ENCODE data around the gene MYRIP.

Gene MYRIP

GRCh38 chr3:40166997-40167396, 357.6 kb downstream of the MYRIP start:
- Histone ChIP-seq H3K27me3 (replicated peaks) (no peaks in the 10 kb centered on the region), H3K4me3 (ENCODE audit: low read depth, low read length) (no peak overlapping the region), H3K27ac (no peak overlapping the region), H3K36me3 (replicated peaks) (no peaks in the 10 kb centered on the region)
- no peak for TF ChIP-seq CTCF (IDR thresholded peaks at IDR 0.05; ENCODE audit: low read depth, low read length, missing control alignments)
- DNase-seq, result no peak
- in situ Hi-C loops (cut with HindIII; ENCODE audit: low pct_ligation_motif_present, low sequenced_read_pairs), result no loop called here

GRCh38 chr3:40167958-40168357, 358.5 kb downstream of the MYRIP start:
- Histone ChIP-seq H3K36me3 (replicated peaks) (no peaks in the 10 kb centered on the region), H3K27ac (no peak overlapping the region), H3K4me3 (ENCODE audit: low read depth, low read length) (no peak overlapping the region), H3K27me3 (replicated peaks) (no peaks in the 10 kb centered on the region)
- in situ Hi-C loops (cut with HindIII; ENCODE audit: low pct_ligation_motif_present, low sequenced_read_pairs), result no loop called here
- DNase-seq, result no peak
- no peak for TF ChIP-seq CTCF (IDR thresholded peaks at IDR 0.05; ENCODE audit: low read depth, low read length, missing control alignments)

GRCh38 chr3:40169983-40170382, 360.6 kb downstream of the MYRIP start:
- no peak overlapping the region for H3K4me3 ChIP-seq (ENCODE audit: low read depth, low read length)
- in situ Hi-C loops (cut with HindIII; ENCODE audit: low pct_ligation_motif_present, low sequenced_read_pairs), result no loop called here
- no peaks in the 10 kb centered on the region for H3K27me3 ChIP-seq (replicated peaks)
- no peaks in the 10 kb centered on the region for H3K36me3 ChIP-seq (replicated peaks)
- H3K27ac ChIP-seq, result no peak overlapping the region
- TF ChIP-seq CTCF (IDR thresholded peaks at IDR 0.05; ENCODE audit: low read depth, low read length, missing control alignments), result no peak
- DNase-seq, result no peak

GRCh38 chr3:40170395-40170794, 361.0 kb downstream of the MYRIP start:
- Histone ChIP-seq H3K27me3 (replicated peaks) (no peaks in the 10 kb centered on the region), H3K27ac (no peak overlapping the region), H3K4me3 (ENCODE audit: low read depth, low read length) (no peak overlapping the region), H3K36me3 (replicated peaks) (no peaks in the 10 kb centered on the region)
- in situ Hi-C loops (cut with HindIII; ENCODE audit: low pct_ligation_motif_present, low sequenced_read_pairs), result no loop called here
- no peak for TF ChIP-seq CTCF (IDR thresholded peaks at IDR 0.05; ENCODE audit: low read depth, low read length, missing control alignments)
- DNase-seq, result no peak

- H3K27ac ChIP-seq, result no peak overlapping the region
- no peaks in the 10 kb centered on the region for H3K36me3 ChIP-seq (replicated peaks)
- H3K27me3 ChIP-seq (replicated peaks), result no peaks in the 10 kb centered on the region
- in situ Hi-C loops (cut with HindIII; ENCODE audit: low pct_ligation_motif_present, low sequenced_read_pairs), result no loop called here
- DNase-seq, result no peak
- no peak overlapping the region for H3K4me3 ChIP-seq (ENCODE audit: low read depth, low read length)
- TF ChIP-seq CTCF (IDR thresholded peaks at IDR 0.05; ENCODE audit: low read depth, low read length, missing control alignments), result no peak
Measured at GRCh38 chr3:40172560-40172959, 363.2 kb downstream of the MYRIP start.

- no peaks in the 10 kb centered on the region for H3K27me3 ChIP-seq (replicated peaks)
- in situ Hi-C loops (cut with HindIII; ENCODE audit: low pct_ligation_motif_present, low sequenced_read_pairs), result no loop called here
- TF ChIP-seq CTCF (IDR thresholded peaks at IDR 0.05; ENCODE audit: low read depth, low read length, missing control alignments), result no peak
- no peak overlapping the region for H3K4me3 ChIP-seq (ENCODE audit: low read depth, low read length)
- no peak overlapping the region for H3K27ac ChIP-seq
- no peak for DNase-seq
- H3K36me3 ChIP-seq (replicated peaks), result no peaks in the 10 kb centered on the region
Measured at GRCh38 chr3:40173227-40173721, 363.9 kb downstream of the MYRIP start.

Measured in brain microvascular endothelial cell (primary cell).